NCI-H1417 (cell line): ENCODE results near the gene RPS6KB2.
"Not testable (repeated sequence)": the region's sequence is repeated elsewhere in the genome, so short reads cannot be mapped to it uniquely, and the experiment has no call there.

ENCODE experiments used
- DNase-seq, 3 experiments: peaks; one replicate each; lab custom pipeline; 2025; lab: John Stamatoyannopoulos, UW

RPS6KB2 gene

DNA sequence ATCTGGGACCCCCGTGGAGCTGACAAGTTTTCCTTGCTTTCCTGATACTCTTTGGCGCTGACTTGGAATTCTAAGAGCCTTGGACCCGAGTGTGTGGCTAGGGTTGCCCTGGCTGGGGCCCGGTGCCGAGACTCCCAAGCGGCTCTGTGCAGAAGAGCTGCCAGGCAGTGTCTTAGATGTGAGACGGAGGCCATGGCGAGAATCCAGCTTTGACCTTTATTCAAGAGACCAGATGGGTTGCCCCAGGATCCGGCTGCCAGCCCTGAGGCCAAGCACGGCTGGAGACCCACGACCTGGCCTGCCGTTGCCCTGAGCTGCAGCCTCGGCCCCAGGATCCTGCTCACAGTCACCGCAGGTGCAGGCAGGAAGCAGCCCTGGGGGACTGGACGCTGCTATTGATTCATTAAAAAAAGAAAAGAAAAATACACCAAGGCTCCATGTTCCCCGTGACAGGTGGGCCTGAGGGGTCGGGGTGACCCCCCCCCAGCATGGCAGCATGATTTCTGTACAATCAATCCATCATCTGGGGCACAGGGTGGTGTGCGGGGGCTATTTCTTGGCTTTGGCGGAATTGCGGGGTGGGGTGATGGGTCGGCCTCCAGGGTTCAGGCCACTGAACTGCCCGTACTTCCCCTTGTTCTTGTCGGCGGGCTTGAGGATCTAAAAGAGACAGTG lies 30.2 kb upstream of the RPS6KB2 start:
- DNase-seq = no peak

- DNase-seq = no peak
Measured at GRCh38 chr11:67398661-67399563, 29.4 kb upstream of the RPS6KB2 start.

DNA sequence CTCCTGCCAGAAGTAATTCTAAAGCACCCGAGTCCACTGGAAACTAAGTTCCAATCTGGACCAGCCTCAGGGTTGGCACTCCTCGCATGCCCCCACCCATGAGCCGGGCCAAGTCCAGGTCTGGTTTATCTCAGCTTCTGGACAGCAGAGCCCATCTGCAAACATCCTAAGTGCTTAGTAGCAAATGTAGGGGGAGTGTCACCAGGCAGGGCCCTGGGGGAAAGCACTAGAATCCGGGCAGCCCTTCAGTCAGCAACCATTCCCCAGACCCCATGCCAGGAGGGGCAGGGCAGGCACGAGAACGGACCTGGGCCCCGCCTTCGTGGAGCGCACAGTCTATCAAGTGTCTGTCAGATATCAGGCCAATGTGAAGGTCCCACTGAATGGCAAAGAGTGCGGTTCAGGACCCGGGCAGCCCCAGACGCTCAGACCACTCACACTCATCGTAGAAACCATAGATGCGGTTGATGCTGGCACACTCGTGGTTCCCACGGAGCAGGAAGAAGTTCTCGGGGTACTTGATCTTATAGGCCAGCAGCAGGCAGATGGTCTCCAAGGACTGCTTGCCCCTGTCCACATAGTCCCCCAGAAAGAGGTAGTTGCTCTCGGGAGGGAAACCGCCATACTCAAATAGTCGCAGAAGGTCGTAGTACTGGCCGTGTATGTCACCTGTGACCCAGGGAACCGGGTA lies 27.9 kb upstream of the RPS6KB2 start:
- peak in 1 of 3 experiments; percentile 45 for DNase-seq

- no peak for DNase-seq
Measured at GRCh38 chr11:67400942-67401494, 27.3 kb upstream of the RPS6KB2 start.

DNA sequence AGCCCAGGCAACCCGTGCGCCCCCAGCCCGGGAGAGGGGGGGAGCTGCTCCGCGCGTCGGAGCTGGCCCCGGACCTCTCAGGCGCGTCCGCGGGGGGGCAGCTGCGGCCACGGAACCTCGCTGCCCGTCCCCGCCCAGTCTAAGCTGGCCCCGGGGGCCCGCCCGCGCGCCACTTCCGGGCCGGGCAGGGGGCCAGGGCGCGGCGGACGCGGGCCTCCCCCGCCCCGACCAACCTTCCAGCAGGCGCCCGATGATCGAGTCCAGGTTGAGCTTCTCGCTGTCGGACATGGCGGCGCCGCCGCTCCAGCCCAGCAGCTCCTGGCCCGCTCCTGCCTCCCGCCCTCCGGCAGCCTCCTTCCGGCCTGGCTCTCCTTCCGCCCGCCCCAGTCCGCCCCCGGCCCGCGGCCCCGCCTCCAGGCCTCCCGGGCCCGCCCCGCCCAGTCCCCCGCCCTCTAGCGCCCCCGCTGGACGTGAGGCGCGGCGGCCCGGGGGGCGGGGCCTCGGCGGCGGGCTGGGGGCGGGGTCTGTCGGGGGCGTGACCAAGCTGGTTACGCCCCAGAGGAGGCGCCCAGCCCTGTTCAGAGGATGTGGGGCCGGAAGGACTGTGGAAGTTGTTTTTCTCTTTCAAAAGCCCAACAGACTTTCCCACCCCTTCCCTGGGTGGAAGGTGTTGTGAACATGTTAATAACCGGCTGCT lies 26.7 kb upstream of the RPS6KB2 start, which contains the start of gene PPP1CA:
TSS of gene PPP1CA (minus strand) at position 364 of the 697 bp plus-strand sequence. CDS start at position 288, 76 bp downstream.
- peak; percentile 81 to 98 (median 92) for DNase-seq

DNA sequence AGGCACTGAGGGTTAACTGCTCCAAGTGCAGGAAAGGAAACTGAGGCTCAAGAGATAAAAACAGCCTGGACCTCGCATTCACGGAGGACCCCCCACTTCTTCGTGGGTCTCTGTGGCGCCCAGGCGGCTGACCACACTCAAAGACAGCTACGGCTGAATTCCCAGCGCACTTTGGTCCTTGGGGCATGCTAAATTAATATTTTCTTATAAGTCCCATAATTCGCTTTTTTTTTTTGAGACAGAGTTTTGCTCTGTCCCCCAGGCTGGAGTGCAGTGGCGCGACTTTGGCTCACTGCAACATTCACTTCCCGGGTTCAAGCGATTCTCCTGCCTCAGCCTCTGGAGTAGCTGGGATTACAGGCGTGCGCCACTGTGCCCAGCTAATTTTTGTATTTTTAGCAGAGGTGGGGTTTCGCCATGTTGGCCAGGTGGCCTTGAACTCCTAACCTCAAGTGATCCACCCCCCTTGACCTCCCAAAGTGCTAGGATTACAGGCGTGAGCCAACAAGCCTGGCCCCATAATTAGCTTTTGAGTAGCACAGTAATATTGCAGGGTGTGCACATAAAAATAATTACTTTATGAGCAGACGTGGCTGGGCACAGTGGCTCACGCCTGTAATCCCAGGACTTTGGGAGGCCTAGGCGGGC lies 26.0 kb upstream of the RPS6KB2 start:
- DNase-seq = peak in 2 of 3 experiments; percentile 71 to 89

- not testable (repeated sequence) for DNase-seq
Measured at GRCh38 chr11:67403085-67403484, 25.2 kb upstream of the RPS6KB2 start.

DNA sequence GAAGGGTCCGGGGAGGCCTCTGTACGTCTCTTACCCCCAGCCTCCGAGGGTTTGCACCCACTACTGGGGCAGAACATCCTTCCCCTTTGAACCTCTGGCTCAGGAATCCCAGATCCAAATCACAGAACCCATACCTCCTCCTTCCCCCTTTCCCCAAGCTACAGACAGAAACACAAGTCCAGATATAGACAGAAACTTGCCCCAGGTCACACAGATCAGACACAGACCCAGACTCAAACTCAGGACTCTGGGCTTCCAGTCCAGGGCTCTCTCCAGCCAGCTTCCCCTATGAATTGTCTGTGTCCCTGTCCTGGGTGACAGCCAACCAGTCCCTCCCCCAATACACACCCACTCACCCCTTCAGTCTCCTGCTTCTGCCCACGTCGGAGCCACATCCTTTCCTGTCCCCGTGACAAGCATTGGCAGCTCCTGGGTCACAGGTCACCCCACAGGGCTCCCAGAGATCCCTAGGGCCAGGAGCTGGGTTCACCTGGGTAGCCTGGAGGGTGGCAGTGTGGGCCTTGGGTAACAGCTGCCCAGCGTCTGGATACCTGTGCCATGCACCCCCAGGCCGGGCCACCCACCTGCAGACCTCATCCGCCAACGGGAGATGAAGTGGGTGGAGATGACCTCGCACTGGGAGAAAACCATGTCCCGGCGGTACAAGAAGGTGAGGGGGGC lies 23.6 kb upstream of the RPS6KB2 start:
- no peak for DNase-seq

DNA sequence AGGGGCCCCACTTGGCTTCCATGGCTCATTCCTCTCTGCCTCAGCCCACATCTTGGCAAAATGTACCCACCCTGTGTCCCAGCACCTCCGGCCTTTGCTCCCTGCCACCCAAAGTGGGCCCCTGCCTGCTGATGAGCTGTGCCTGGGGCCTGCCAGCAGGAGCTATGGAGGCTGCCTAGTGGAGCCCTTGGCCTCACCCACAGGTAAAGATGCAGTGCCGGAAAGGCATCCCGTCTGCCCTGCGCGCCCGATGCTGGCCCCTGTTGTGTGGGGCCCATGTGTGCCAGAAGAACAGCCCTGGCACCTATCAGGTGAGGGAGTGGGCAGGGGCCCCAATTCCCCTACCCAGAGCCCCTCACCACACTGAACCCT lies 23.1 kb upstream of the RPS6KB2 start:
- DNase-seq = no peak

- no peak for DNase-seq
Measured at GRCh38 chr11:67405688-67406339, 22.5 kb upstream of the RPS6KB2 start.

DNA sequence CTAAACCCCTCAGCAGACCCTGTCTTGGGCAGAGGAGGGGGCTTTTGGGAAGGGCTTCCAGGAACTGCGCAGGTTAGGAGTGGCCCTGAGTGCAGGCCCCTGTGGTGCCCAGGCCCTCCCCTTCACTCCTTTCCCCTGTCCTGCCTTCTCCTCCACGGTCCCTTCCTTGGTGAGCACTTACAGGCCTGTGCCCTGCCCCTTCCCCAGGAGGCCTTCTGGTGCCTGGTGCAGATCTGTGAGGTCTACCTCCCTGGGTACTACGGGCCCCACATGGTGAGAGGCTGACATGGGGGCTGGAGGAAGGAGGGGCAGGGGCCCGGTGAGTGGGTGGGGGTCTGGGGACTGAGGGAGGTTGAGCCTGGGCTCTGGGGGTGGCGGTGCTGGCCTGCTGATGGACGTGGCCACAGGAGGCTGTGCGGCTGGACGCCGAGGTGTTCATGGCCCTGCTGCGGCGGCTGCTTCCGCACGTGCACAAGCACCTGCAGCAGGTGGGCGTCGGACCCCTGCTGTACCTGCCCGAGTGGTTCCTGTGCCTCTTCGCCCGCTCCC lies 21.8 kb upstream of the RPS6KB2 start:
- DNase-seq = no peak

GRCh38 chr11:67406969-67407687 lies 21.2 kb upstream of the RPS6KB2 start:
- peak in 2 of 3 experiments; percentile 32 to 60 for DNase-seq

DNA sequence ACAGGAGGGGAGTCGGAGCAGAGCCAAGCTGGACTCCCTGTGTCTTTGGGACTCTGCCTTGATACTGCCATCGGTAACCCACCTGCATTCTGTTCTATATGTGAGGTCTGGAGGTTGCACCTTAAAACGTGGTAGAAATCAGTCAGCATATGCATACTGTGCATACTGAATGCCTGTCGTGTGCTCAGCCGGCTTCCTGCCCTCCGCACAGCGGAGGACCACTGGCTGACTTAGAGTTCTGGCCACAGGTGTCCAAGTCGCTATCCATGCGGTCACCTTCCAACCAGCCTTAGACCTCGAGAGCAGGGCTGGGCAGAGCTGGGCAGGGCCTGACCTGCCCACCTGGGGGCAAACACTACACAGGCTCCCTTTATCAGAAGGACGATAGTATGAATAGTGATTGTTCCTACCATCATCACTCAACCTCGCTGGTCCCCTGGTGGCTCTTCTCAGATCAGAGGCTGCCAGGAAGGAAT lies 20.6 kb upstream of the RPS6KB2 start:
- DNase-seq = no peak

DNA sequence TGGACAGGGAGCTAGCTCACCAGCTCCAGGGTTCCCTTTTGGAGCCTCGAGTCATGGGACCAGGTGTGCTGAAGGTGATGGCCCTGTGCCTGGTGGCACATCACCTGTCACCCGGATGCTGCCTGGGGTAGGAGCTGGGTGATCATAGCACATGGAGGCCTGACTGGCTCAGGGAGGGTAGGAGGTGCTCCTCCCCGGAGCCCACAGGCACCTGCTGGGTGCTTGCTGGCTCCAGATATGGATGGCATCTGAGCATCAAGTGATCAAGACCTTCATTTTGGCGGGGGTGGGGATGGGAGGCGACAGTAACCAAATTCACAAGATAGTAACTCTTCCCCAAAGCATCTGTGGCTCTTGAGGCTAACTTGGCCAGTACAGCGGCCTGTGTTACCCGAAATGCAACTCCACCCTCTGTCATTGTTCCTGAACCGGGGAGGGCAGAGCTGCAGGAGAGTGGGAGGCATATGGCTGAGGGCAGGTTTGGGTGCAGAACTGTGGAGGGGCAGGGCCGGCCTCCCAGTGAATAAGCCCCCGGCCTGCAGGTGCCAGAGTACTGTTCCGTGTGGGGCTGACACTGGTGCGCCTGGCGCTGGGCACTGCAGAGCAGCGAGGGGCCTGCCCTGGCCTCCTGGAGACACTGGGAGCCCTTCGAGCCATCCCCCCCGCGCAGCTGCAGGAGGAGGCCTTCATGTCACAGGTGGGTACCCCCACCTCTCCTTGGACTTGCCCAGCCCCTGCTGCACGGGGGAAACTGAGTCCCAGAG lies 19.7 kb upstream of the RPS6KB2 start:
- no peak for DNase-seq

DNA sequence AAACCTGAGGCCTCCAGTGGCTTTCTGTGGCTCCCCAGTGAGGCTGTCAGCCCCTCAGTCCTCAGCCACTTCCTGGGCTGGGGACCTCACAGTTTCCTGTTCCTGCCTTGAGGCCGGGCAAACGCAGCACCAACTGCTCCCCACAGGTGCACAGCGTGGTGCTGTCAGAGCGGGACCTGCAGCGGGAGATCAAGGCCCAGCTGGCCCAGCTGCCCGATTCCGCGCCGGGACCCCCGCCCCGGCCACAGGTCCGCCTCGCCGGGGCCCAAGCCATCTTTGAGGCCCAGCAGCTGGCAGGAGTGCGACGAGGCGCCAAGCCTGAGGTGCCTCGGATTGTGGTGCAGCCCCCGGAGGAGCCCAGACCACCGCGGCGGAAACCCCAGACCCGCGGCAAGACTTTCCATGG lies 19.0 kb upstream of the RPS6KB2 start:
- no peak for DNase-seq

- DNase-seq = peak in 2 of 3 experiments; percentile 49 to 53
Measured at GRCh38 chr11:67409781-67410368, 18.4 kb upstream of the RPS6KB2 start.

GRCh38 chr11:67410369-67410831 lies 17.9 kb upstream of the RPS6KB2 start:
- peak in 1 of 3 experiments; percentile 21 for DNase-seq
